RWPE1 (cell line): ENCODE data around the gene WWOX.

ENCODE experiments used
- CTCF ChIA-PET: fragments of 350-600 bp; sonication (Branson Sonifier 250); formaldehyde crosslinking; extraction: SDS; loops from one replicate; lab custom pipeline; 2021; lab: Yijun Ruan, JAX
- POLR2A ChIA-PET: fragments of 400-600 bp; formaldehyde crosslinking; extraction: SDS; loops from one replicate; lab custom pipeline; 2020; ENCODE audit warnings: antibody characterized with exemption; ENCODE audit not compliant: low non-redundant PET; lab: Yijun Ruan, JAX
- DNase-seq: peaks from one replicate; pipeline ENCODE4 v3.0.0; 2012; ENCODE audit warnings: low spot score
- H3K27ac ChIP-seq: fragments of 450-650 bp; 2 replicates; pipeline ENCODE4 v1.5.1; 2017
- TF ChIP-seq, protein P1 (sequence below): fragments of 450-650 bp; conservative IDR thresholded peaks from 2 replicates; pipeline ENCODE4 v1.5.1; 2017; ENCODE audit warnings: low read depth, mild to moderate bottlenecking

Gene WWOX

DNA sequence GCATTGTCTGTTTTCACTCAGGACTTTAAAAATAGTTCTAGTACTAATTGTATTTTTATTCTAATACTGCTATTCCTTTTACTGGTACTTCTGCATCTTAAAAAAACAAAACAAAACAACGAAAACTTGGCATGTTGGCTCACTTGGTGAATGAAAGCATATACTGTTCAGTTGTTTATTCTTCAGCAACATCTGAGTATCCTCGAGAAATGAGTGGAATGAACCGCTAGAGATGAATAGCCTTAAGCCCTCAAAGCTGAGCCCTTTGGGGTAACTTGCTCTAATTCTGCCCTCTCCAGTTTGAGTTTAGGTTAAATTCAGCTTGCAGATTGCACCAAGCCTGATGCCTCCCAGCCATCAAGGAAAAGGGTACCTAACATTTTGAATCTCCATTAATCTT lies 126.5 kb downstream of the WWOX start:
- TF ChIP-seq, protein P1, sequence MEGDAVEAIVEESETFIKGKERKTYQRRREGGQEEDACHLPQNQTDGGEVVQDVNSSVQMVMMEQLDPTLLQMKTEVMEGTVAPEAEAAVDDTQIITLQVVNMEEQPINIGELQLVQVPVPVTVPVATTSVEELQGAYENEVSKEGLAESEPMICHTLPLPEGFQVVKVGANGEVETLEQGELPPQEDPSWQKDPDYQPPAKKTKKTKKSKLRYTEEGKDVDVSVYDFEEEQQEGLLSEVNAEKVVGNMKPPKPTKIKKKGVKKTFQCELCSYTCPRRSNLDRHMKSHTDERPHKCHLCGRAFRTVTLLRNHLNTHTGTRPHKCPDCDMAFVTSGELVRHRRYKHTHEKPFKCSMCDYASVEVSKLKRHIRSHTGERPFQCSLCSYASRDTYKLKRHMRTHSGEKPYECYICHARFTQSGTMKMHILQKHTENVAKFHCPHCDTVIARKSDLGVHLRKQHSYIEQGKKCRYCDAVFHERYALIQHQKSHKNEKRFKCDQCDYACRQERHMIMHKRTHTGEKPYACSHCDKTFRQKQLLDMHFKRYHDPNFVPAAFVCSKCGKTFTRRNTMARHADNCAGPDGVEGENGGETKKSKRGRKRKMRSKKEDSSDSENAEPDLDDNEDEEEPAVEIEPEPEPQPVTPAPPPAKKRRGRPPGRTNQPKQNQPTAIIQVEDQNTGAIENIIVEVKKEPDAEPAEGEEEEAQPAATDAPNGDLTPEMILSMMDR = no peak
- ChIA-PET CTCF (no interaction called here), POLR2A (no interaction called here)
- DNase-seq = no peak
- H3K27ac ChIP-seq = no peak overlapping the region

DNA sequence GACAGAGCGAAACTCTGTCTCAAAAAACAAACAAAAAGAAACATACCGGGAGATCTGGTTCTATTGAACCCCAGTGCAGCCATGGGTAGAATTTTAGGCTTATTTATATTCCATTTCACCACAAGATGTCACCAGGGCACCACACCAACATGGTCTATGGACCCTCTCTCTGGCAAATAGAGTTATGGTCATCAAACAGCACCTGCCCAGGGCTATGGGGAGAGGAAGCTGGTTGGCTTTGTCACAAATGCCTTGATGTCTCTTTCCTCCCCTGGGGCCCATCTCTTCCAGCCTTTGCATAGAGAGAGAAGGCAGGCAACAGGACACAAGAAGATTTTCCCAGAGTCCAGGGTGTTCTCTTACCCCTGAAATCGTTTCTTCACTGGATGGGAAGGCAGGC lies 128.4 kb downstream of the WWOX start:
- H3K27ac ChIP-seq = no peak overlapping the region
- TF ChIP-seq, protein P1 = no peak
- DNase-seq = no peak
- ChIA-PET POLR2A (no interaction called here), CTCF (no interaction called here)

DNA sequence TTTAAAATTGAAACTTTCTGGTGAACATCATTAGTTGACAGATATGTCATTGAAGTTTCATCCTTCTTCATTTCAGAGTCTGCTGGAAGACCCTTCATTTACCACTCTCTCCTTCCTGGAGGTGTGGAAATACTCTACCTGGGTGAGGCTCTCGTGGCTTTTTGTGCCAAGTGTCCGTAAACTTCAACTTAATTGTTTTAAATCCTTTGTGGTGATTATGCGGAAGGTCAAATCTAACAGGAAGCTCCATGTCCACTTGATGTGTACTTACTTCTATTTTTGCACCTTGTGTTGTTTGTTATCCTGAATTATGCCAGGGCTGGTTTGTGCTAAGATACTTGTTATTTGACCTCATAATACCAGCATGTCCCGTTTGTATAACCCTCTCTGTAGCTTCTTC lies 129.2 kb downstream of the WWOX start:
- POLR2A ChIA-PET = interaction anchor here (0.6 kb wide), 1 partner anchor 287 kb away, joined by 6 read pairs; no protein-coding TSS in a partner anchor
- no peak overlapping the region for H3K27ac ChIP-seq
- CTCF ChIA-PET = no interaction called here
- TF ChIP-seq, protein P1 = no peak
- DNase-seq = no peak

DNA sequence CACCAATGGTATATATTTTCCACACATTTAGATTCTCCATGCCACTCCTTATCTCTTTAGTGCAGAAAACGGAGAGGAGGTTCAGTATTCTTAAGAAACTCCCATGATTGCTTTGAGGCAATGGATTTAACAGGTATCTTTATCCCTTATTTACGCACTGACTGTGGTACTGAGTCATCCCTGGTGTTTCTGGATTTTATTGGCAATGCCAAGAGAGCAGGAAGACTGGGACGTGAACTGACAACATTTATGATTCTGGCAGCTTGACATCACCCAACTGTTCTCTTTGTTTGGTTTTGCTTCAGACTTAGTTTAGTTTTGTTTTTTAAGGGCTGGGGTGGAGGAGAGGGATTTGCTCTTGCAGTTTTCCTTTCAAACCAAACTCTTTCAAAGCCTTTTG lies 131.4 kb downstream of the WWOX start:
- no peak overlapping the region for H3K27ac ChIP-seq
- TF ChIP-seq, protein P1 = no peak
- peak; percentile 29 for DNase-seq
- CTCF ChIA-PET = no interaction called here
- POLR2A ChIA-PET = no interaction called here

DNA sequence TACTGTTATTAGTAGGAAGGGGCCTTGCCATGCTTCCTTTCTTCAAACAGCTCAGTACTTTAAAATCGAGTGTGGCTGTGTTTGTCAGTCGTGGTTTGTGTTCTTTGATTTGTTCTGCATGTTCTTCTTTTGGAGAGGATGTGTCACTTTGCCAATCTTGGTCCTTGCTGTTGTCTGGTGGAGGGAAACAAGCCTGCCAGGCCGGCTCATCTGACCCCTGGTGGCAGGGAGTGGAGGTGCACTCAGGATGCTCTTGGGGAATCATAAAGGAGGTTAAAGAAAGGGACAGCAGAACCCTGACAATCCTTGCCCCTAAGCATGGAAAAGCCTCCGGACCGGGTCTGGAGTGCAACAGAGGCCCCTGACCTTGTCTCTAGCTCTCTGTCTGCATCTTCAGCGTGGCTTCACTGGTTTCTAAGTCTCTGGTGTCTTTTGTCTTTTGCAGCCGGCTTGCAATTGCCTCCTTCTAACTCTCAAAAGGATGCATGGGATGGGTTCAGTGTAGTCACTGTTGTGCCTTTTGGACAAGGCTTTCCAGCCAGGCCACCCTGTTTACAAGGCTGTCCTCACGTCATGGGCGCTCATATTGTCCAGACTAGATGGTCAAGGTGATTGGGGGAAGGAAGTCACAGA lies 135.8 kb downstream of the WWOX start:
- H3K27ac ChIP-seq = no peak overlapping the region
- ChIA-PET POLR2A (no interaction called here), CTCF (interaction anchor here (0.6 to 0.9 kb wide), 3 partner anchors 25 to 1075 kb away, joined by 3 to 4 read pairs (median 3); no protein-coding TSS in a partner anchor)
- TF ChIP-seq, protein P1 = peak; percentile 38
- DNase-seq = peak; percentile 65

DNA sequence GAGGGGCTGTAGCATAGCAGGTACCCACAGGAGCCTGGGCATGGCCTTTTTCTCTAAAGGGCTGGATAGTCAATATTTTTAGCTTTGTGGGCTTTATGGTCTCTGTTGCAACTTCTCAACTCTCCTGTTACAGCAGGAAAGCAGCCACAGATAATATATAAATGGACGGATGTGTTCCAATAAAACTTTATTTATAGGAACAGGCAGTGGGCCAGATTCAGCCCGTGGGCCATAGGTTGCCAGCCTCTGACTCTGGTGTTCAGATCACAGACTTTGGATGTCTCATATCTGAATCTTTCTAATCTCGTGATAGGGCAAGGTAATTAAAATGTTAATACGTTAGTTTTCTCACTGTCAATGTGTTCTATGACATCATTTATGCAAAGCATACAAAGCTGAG lies 136.4 kb downstream of the WWOX start:
- ChIA-PET CTCF (interaction anchor here (0.5 kb wide), 1 partner anchor 110 kb away, joined by 3 read pairs; no protein-coding TSS in a partner anchor), POLR2A (no interaction called here)
- no peak overlapping the region for H3K27ac ChIP-seq
- no peak for DNase-seq
- TF ChIP-seq, protein P1 = no peak
